GM21786 (cell line): Measurements from ENCODE around the gene NFKB2.

ENCODE experiments used
- ATAC-seq: cut with Tn5 transposase; IDR thresholded peaks from one replicate; pipeline ENCODE4 v1.9.1; 2021; ENCODE audit not compliant: unreplicated experiment

Gene NFKB2

DNA sequence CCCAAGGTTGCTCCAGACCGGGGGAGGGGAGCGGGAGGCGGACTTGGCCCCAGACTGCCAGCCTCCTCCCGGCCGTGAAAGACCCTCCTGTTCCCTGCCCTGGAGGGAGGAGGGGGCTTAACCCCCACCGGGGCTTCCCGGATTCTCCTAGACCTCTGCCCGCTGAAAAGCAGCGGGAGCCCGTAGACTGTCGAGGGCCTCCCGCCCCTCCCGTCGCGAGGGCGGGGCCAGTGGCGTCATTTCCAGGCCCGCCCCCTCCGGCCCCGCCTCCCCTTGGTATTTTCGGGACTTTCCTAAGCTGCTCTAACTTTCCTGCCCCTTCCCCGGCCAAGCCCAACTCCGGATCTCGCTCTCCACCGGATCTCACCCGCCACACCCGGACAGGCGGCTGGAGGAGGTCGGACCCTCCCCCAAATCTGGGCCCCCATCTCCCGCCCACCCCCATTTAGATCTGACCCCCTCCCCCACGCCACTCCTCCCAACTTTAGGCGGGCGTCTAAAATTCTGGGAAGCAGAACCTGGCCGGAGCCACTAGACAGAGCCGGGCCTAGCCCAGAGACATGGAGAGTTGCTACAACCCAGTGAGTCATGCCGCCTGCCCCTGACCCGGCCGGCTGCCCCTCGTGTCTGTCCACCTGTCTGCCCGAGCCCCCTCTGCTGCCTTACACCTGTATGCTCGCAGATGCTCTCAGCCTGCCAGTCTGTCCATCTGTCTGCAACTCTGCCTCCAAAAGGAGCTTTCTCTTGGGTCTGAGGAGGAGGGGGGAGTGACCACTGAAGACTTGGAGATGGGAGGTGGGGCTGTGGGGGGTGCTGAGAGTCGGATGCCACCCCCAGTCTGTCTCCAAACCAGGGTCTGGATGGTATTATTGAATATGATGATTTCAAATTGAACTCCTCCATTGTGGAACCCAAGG, at the start of gene NFKB2:
Gene NFKB2 (plus strand): TSS at position 306 of the 917 bp plus-strand sequence. CDS start 255 bp downstream, at position 561.
- ATAC-seq, result no peak

DNA sequence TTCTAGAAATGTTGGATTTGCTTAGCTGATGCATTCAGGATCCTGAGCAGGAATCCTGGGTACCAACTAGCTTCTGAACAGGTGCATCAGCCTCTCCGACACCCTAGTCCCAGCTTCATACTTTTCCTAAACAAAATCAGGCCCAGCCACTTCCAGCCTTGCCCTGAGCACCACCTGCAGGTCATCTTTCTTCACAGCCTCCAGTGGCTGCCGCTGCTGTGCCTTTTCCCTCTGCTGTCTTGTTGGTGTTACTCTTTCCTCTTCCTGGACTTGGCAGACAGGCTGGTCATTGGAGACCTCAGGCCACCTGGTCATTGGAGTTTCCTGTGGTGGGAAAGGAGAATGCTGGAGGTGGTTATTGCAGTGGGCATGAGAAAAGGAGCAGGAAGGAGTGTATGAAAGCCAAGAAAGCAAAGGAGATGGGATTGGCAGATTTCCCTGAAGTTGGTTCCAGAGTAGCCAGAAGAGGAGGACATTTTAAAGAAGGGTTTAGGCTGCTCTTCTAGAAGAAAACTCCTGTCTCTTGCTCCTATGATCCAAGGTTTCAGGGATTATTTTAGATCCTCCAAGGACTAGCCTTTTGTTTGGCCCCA, 48.2 kb upstream of the NFKB2 start:
- ATAC-seq, result no peak

GRCh38 chr10:102352066-102352715, 43.3 kb upstream of the NFKB2 start:
- ATAC-seq, result no peak

DNA sequence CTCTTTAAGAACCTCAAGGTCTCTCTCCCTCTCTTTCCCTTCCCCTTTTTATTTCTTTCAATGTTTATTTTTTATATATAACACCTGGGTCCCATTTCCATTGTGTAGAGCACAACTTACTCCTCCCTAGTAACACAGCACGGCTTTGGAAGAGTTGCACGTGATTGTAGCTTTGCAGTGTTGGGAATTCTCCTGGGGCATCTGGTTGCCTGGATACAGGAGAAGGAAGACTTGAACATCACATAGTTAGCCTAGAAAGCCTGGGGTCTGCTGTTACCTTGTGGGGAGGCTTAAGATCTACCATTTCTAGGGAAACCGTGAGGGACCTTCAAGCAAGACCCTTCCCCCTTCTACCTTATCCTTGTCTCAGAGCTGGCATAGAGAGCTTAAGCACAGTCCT, 41.1 kb upstream of the NFKB2 start:
- ATAC-seq, result no peak

GRCh38 chr10:102358712-102359382, 36.7 kb upstream of the NFKB2 start:
- no peak for ATAC-seq

GRCh38 chr10:102367441-102367840, 28.1 kb upstream of the NFKB2 start:
- ATAC-seq, result no peak

GRCh38 chr10:102368077-102368476, 27.4 kb upstream of the NFKB2 start:
- ATAC-seq, result no peak

DNA sequence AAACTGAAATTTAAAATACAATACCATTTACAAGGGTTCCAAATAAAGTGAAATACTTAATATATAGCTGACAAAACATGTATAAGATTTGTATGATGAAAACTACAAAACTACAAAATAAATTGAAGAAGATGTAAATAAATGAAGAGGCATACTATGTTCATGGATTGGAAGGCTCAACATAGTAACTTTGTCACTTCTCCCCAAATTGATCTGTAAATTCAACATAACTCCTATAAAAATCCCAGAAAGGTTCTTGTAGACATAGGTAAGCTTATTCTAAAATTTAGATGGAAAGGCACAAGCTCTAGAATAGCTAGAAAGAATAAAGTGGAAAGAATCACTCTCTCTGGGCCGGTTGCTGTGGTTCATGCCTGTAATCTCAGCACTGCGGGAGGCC, 24.2 kb upstream of the NFKB2 start:
- no peak for ATAC-seq

DNA sequence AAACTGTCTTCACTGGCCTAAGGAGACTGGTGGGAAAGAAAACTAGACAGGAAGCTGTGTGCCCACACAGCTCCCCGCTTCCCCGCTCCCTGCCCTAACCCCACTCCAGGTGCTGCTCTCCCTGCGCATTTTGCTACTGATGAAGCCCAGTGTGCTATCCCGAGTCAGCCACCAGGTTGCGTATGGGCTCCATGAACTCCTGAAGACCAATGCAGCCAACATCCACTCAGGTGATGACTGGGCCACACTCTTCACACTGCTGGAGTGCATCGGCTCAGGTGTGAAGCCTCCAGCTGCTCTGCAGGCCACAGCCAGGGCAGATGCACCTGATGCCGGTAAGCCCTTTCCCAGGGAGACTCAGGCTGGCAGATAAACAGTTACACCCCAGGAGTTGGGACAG, 20.3 kb upstream of the NFKB2 start:
- no peak for ATAC-seq

DNA sequence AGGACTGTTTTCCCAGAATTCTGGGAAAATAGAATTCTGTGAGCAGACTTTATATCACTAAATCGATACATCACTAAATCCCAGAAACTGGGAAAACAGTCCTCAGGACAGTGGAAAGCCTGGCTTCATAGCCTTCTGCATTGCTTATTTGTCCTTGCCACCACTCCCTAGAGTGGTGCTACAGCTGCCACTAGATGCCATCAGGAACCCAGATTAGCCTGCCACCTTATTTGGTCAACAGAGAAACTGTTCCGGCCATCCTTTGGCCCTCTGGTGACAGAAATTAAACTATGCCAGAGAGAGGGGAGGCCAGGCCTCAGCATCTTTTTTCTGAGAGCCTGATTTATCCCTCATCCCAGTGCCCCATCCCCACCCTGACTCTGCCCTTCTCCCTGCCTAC, 19.6 kb upstream of the NFKB2 start:
- ATAC-seq, result no peak

DNA sequence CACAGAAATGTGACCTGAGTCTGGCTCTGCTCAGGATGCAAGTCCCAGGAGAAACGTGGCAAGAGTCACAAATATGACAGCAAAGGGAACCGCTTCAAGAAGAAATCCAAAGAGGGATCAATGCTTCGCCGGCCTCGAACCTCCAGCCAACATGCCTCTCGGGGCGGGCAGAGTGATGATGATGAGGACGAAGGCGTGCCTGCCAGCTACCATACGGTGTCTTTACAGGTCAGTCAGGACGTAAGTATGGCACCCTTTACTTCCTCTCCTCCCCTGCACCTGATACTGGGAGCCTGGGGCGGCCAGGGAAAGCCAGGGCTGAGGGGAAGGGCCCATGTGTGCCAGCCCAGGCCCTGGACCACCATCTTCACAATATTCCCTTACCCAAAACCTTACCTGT, 18.6 kb upstream of the NFKB2 start:
- no peak for ATAC-seq

DNA sequence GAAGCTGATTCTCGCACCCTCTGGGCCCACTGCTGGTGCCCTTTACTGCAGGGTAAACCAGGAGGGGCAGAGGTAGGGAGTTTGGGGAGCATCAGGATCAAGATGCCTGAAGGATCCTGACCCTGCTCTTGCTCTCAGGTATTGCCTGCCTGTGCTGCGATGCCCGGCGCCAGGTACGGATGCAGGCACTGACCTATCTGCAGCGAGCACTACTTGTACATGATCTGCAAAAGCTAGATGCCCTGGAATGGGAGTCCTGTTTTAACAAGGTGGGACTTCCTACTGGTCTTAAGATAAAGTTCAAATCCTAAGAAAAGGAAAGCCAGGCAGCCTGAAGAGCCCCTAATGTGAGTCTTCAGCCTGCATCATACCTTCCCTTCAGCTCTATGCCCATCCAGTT, 16.1 kb upstream of the NFKB2 start:
- ATAC-seq, result no peak

- no peak for ATAC-seq
Measured at GRCh38 chr10:102381983-102382382, 13.5 kb upstream of the NFKB2 start.

DNA sequence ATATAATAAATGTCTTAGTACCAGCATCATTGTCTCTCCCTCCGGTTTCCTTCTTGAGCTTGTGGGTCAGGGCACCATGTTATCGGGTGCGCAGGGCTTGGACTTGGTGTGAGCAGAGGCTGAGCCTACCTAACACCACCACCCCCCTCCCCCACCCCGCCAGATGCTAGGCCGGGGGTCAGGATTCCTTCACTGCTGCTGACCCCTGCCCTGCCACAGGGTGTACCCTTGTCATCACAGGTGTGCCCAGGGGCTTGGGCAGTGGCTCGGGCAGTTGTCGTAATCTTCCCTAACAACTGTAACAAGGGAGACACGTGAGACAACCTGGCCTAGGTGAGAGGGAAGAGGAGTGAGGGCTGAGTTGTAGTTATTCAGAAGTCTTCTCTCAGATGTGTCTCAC, 12.6 kb upstream of the NFKB2 start:
- ATAC-seq, result no peak

DNA sequence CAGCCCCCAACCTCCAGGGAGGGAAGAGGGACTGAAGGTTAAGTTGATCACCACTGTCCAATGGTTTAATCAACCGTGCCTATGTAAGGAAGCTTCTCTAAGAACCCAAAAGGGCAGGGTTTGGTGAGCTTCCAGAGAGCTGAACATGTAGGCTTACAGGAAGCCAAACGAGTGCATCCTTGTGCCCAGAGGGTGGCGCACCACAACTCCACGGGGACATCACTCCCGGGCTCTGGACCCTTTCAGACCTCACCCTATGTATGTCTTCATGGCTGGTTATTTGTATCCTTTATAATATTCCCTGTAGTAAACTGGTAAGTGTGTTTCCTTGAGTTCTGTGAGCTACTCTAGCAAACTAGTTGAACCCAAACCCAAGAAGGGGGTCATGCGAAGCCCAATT, 11.5 kb upstream of the NFKB2 start:
- no peak for ATAC-seq

GRCh38 chr10:102384606-102385429, 10.7 kb upstream of the NFKB2 start:
- no peak for ATAC-seq

DNA sequence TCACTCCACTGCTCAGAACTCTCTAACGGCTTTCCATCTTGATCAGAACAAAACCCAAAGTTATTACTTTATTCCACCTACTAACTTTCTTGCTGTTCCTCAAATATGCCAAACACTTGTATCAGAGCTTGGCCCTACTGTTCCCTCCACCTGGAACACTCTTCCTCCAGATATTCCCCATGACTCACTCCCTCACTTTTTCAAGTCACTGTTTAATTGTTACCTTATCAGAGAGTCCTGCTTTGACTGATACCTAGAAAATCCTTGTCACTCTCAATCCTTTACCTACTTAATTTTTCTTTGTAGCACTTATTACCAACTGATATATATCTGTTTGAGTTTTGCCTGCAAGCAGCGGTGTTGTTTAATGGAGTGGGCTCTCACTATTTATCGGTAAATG, 5.6 kb upstream of the NFKB2 start:
- no peak for ATAC-seq

DNA sequence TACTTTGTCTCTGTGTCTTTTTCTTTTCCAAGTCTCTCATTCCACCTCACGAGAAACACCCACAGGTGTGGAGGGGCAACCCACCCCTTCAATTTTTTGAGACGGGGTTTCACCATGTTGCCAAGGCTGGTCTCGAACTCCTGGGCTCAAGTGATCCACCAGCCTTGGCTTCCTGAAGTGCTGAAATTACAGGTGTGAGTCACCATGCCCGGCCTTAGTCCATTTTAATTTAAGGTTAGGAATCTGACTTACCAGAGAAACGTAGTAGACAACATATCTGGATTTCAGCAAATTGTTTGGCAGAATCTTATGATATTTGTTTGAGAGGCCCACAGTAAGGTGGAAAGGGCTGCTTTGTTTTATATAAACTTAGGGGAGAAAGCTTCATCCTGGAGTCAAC, 3.2 kb upstream of the NFKB2 start:
- no peak for ATAC-seq

GRCh38 chr10:102393411-102394078, 2.0 kb upstream of the NFKB2 start:
- no peak for ATAC-seq
